Stimulated activated CD8-positive, alpha-beta memory T cell treated with anti-CD3 and anti-CD28 coated beads, Interleukin-2, amount 100 ng/mL, for 1 hour (primary cell): Measurements from ENCODE around the gene SMYD4.
"Not testable (repeated sequence)": the region's sequence is repeated elsewhere in the genome, so short reads cannot be mapped to it uniquely, and the experiment has no call there.

Experiments used
- DNase-seq, 2 donors: peaks; one replicate each; pipeline ENCODE4 v3.0.0-alpha.2; 2020; ENCODE audit warnings: low read depth in 2 of 2

SMYD4 gene

DNA sequence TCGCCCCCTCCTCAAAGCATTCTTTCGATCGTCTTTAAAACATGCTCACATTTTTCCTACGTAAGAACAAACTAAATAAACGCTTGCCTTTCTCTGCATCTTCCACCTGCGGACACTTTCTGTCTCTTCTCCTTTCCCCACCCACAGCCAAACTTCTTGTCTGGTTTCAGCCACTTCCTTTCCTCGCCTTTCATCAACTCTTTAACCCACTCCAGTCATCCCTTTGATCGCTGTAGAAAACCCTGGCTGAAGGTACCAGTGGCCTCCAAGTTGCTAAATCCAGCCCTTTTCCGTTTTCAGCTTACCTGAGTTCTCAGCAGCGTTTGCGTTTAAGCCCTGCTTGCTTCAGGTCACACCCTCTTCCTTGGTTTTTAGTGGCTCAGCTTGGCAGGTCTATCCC lies 586 bp upstream of the SMYD4 start:
- DNase-seq = no peak

DNA sequence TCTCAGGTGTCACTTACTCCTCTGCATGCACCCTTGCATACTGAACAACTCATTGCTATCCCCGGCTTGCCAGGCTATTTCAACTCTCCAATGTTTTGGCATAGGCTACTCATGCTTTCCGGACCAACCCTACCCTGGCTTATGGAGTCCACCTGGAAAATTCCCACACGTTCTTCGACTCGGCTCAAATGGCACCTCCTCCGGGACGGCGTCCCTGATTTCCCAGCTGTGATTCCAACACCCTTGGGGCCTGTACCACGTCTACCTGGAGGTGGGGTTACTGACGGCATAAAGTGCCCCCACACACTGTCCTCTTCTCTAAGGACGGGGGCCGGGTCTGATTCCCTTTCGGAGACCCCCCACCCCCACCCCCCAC lies 498 bp downstream of the SMYD4 start:
- DNase-seq = no peak

DNA sequence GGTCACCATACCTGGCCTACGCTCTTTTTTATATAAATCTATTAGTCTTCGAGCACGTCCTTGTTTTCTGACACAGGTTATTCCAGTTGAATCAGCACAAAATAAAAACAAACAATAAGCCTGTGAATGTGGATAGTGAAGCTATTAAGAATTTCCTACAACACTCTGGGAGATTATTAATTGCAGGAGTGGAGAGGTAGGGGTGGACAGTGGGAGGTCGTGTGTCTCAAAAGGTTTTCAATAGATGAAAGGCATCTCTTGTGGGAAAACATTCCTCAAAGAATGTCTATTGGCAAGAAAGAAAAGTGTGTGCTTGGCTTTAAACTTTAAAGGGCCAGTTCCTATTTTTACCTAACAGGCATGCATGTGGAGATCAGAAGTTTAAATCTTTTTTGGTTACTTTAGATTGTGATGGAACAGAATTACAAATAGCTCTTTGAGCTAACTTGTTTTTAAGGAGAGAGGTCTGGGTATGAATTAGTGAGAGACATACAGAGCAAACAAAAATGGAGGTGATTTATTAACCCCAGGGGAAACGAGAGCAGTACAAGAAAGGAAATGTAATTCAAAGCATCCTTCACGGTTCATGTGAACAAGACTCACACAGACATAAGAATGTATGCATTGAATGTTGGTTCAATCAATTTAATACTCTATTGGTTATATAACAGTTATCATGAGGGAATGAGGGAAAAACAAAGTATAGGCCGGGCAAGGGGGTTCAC lies 9.0 kb downstream of the SMYD4 start:
- no peak for DNase-seq

DNA sequence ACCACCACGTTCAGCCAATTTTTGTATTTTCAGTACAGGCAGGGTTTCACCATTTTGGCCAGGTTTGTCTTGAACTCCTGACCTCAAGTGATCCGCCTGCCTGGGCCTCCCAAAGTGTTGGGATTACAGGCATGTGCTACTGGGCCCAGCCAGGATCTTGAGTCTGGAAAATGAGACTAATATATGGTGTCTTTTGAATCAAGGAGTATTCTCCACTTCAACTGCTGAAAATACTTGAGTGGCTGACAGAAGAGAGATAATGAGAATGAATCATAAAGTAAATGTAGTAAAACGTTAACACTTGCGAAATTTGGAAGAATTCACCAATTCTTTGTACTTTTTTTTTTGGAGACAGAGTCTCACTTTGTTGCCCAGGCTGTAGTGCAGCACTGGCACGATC lies 16.6 kb downstream of the SMYD4 start:
- no peak for DNase-seq

DNA sequence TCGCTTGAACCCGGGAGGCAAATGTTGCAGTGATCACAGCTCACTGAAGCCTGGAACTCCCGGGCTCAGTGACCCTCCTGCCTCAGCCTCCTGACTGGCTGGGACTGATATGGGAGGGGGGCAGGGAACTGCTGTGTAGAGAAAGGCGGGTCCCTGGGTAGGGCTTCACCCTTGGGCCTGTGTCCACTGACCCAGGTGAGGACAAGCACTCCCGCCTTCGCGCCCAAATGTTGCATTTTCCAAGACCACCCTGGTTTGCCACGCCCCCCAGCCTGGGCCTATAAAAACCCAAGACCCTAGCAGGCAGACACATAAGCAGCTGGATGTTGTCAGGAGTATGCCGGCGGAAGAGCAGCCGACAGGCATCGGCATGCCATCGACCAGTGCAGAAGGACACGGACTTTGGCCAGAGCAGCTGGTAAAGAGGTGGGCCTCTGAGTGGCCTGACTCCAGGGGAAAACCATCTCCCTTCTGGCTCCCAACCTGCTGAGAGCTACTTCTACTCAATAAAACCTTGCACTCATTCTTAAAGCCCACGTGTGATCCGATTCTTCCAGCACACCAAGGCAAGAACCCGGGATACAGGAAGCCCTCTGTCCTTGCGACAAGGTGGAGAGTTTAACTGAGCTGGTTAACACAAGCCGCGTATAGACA lies 19.1 kb downstream of the SMYD4 start:
- no peak for DNase-seq

DNA sequence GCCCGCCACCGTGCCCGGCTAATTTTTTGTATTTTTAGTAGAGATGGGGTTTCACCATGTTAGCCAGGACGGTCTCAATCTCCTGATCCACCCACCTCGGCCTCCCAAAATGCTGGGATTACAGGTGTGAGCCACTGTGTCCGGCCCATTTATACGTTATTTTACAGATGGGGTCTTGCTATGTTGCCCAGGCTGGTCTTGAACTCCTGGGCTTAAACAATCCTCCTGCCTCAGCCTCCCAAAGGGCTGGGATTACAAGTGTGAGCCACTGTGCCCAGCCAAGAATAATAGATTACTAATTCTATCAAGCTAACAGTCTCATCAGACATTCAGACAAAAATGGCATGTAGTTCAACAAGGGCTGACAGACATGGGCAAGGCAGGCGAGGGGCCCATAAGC lies 19.9 kb downstream of the SMYD4 start:
- not testable (repeated sequence) for DNase-seq

DNA sequence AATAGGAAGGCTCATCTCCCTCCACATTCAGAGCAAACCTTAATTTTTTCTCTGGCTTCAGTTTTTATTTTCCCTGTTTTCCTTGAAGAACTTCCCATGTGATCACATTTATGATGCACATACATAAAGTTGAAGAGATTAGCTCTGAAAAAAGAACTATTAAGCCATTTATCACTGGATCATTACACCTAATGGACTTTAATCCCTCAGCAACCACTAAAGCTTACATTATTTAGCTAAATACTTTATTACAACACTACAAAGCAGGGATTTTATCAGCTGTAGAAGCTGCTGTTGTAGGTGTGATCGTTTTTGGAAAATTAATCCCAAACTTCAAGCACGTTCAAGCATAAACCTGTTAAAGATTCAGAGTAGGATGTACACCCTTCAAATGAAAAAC lies 21.1 kb downstream of the SMYD4 start:
- no peak for DNase-seq

DNA sequence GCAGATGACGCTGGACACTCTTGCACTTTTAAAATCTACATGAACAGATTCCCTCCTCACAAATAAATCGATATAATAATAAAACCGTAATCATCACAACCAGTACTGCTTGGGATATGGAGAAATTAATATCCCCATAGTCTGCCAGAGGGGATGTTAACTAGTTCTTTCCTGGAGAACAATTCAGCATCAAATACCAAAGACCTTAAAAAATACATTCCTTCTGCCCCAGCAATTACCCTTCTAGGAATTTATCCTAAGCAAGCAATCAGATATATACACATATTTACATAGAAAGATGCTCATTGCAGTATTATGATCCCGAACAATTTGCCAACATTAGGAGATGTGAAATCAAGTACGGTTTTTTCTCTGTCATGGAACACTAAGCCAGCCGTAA lies 21.8 kb downstream of the SMYD4 start:
- DNase-seq = no peak

DNA sequence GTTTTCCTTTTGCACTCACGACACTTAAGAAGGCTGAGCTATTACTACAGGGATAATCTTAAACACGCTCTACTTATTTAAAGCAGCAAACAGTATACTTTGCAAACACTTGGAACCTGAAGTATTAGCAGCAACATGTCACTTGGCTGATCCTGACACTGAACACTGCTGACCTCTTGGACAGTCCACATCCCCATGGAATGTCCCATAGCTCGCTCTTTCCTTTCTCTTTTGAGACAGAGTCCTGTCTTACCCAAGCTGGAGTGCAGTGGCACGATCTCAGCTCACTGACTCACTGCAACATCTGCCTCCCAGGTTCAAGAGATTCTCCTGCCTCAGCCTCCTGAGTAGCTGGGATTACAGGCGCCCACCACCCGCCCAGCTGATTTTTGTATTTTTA lies 26.4 kb downstream of the SMYD4 start:
- DNase-seq = no peak

DNA sequence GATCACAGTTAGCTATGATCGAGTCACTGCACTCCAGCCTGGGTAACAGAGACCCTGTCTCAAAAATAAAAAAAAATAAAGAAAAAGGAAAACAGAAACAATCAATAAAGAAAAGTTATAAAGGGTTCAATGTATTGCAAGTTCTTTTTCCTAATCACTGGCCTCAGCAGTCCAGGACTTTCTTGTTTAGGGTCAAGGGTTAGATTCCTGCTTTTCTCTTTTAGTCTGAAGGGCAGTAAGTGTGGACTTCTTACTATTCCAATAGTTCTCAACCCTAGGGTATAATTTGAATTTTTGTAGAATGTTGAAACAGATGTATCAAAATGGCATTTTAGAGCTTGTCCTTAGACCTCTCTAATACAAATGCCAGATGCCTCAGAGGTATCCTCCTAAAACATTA lies 27.3 kb downstream of the SMYD4 start:
- DNase-seq = no peak

DNA sequence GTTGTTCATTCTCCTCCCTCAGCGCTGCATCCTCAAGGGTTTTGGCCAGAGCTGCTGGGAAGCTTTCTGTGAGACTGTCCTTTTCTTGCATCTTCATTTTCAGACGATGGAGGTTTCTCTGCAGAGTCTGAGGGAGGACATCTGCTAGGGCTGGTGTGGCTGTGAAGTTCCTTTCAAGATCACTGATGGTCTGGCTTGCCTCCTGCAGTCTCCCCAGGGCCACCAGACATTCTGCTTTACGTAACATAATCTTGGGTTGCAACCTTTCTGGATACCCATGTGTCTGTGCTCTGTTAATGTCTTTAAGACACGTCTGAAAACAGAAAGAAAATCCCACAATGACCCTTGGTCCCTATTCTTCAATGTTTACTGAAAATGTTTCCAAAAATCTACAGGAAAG lies 29.0 kb downstream of the SMYD4 start:
- DNase-seq = no peak

DNA sequence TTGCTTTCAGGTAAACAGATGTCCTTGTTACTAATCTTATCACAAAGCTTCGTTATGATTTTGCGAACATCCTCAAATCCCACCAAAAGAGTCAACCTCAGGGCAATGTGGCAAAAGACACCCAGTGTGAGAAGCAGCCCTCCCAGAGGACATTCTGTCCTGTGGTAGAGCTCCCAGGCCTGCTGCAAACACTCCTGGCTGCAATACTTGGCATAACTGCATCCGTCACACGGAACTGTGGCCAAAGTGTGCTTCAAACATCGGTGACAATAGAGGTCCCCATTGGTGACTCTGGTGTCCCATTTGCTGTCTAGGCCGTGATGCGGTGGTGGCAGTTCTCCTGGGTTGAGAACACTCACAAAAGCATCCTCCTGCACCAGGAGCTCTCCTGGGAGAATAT lies 29.5 kb downstream of the SMYD4 start:
- DNase-seq = no peak

DNA sequence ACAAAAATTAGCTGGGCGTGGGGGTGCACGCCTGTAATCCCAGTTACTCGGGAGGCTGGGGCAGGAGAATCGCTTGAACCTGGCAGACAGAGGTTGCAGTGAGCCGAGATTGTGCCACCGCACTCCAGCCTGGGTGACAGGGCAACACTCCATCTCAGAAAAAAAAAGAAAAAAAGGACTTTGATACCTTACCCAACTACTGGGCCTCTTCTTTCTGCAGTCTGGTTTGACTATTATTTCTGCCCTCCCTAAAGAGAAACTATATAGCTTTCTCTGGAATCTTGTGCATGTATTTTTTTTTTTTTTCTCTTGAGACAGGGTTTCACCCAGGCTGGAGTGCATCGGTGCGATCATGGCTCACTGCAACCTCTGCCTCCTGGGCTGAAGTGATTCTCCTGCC lies 31.9 kb downstream of the SMYD4 start:
- not testable (repeated sequence) for DNase-seq

DNA sequence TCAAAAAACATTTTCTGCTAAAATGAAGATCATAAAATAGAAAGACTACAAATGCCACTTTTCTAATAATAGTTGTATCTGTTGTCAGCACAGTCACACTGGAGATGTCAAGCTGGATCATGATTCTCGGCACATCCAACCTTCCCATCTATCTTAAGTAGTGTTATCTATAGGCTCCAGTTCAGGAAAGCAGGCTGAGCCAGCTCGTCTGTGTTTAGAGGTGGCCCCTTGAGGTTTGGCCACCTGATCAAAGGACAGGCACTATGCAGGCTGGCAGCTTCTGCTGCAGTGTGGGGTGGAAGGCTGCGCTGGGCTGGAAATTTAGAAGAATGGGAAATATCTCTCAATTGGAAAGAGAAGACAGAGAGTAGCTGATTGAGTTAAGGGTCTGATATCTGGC lies 32.4 kb downstream of the SMYD4 start:
- no peak for DNase-seq

DNA sequence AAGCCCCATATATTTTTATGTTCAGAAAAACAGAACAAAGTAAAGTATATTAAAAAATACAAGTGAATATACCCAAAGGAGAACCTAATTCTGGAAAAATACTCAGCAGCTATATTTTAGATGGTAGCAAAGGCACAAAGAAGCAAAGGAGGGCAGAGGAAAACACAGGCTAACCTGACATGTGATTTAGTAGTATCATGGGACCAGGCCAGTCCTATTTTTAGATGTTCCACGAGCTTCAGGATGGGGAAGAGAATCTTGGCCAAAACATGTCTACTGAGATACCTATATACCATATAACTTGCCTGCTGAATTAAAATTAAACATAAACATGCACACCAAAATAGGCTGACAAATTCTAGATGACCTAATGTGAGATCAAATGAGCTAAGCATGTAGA lies 32.9 kb downstream of the SMYD4 start:
- no peak for DNase-seq

DNA sequence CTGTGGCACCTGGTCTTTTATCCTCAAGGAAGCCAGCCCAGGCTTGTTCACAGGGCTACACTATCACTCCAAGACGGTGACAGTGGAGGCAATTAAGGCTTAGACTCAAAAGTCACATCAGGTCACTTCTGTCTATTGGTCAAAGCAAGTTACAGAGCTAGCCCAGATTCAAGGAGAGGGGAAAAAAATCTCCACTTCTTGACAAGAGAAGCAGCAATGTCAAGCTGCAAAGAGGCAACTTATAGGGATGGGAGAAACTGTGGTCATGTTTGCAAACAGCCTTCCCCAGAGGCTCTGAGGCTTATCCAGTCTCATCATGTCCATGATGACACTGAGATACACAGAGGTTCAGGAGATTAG lies 36.3 kb downstream of the SMYD4 start:
- no peak for DNase-seq

DNA sequence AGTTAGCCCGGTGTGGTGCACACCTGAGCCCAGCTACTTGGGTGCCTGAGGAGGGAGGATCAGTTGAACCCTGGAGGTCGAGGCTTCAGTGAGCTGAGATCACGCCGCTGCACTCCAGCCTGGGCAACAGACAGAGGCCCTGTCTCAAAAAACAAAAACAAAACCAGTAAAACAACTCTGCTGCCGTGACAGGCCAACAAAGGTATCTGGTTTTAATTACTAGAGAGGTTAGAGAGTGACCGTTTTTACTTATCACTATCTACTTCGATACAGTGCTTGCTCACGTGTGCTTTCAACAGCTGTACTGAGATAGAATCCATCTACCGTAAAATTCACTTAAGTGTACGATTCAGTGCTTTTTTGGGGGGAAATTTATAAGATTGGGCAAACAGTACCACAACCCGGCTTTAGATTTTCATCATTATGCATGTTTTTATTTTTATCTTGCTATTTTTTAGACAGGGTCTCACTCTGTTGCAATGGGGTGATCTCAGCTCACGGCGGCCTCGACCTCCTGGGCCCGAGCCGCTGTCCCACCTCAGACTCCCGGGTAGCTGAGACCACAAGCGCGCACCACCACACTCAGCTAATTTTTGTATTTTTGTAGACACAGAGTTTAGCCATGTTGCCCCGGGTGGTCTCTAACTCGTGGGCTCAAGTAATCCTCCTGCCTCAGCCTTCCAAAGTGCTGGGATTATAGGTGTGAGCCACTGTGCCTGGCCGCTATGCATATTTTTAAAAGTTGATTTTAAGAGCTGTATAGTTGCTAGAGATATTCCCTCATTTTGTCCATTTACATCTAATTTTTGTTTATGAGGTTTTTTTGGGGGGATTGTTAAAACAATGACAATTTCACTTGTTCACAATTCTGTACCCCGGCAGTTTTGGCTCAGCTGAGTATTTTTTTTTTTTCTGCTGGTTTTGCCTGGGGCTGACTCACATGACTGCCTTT lies 36.9 kb downstream of the SMYD4 start:
- no peak for DNase-seq

DNA sequence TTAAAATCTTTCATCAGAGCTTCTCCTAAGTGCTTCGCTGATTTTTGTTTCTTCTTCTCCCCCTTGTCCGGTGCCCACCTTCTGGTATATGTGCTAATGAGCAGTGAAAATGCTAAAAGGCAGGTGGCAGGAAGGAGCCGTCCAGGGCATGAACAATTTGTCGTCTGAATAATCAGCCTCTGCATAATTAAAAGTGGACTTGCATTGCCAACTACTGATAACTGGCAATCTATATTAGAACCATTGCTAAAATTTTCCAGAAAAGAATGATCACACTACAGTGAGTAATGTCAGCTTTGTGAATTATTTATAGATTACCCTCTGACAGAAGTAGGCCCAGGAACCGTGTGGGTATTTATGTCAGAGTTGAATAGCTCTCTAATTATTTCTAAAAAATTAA lies 39.8 kb downstream of the SMYD4 start:
- DNase-seq = no peak

DNA sequence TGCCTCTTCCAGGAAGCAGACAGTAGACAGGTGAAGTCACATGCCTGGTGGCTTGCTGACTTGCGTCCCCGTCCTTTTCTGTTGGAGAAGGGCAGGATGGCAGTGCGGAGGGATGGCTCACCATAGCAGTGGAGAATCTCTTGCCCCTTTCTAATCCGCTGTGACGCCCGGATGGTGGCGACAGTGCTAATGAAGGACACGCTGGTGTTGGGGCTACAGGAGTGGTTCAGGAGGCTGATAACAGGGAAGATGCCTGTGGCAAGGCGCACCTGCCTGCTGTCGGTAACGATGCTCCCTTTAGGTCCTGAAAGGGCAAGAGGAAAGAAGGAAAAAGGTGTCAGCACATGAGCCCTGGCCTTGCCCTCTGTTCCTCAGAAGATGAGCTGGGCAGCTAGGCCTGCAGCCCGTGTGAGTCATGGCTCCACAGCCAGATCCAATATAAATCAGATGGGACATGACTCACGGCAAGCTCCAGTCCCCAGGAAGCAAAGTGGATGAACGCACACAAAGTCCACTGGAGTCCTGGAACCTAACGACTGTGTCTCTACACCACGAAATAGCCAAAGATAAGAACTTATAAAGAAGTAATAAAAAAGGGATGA lies 42.3 kb downstream of the SMYD4 start:
- no peak for DNase-seq

DNA sequence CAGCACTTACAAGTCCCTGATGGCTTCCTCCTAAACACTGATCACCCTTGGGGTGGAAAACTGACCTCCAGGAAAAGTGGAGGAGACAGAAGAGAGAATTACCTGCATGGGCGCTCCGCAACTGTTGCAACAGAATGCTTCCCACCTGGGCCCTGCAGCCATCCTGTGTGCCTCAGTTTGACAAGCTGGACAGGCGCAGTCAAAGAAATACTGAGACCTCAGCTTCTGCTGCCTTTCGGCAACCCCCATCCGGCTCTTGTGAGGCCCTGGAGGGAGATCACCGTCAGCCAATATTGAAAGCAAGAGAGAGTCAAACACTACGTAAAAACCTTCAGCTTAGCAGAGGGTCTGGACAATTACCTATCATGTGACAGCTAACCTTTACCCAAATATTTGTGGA lies 43.0 kb downstream of the SMYD4 start:
- DNase-seq = no peak

DNA sequence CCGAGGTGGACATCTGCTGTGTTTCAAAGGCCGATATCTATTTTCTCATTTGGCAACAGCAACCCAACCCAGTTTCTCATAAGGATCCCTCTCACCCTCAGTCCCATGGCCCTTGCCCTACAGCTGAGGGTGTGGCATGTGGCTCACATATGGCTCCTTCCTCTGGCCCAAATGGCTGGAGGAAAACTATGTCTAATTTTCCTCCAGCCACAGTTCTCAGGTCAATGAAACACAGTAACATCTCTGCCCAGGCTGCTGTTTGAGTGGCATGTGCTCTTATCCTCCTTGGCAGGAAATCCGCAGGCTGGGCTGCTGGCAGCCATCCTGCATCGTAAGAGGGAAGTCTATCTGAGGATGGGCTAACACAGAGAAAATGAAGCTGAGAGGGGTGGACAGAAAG lies 43.8 kb downstream of the SMYD4 start:
- no peak for DNase-seq

DNA sequence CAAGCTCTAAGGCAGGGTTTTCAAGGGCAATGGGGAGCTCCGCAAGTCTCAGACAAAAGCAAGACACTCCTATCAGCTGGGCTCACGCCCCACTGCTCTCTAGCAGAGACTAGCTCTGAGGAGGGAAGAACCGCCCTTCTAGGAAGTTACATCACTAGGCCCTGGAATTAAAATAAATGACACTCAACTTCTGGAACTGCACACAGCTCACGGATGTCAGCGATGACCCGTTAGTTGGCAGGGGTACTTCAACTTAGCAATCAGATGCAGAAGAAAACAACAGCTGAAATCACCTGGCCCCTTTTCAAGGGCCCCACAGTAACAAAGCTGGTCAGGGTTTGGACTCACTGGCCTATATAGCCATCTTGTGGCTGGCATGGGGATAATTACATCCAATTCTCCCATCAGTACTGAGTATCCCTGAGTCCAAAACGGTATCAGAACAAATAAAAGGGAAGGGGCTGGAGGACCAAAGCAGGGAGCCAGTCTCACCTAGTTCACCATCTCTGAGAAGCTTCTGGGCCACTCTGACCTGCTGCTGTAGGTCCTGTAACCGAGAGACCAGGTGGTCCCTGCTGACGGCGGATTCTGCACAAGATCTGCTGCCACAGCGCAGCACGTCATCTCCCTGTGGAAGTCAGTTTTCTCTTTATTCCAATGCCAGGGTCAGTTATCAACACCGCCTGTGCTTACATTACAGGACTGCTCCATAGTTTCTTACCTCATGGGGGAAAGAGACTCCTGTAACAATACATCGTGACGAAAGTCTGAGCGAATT lies 45.7 kb downstream of the SMYD4 start:
- DNase-seq = no peak
